DMS 273 (cell line): Measurements from ENCODE around the gene ZDHHC11.
"Not testable (repeated sequence)": the region's sequence is repeated elsewhere in the genome, so short reads cannot be mapped to it uniquely, and the experiment has no call there.

Source experiments
- DNase-seq: peaks from one replicate; lab custom pipeline; 2025; ENCODE audit not compliant: unreplicated experiment; lab: John Stamatoyannopoulos, UW

The ZDHHC11 gene

GRCh38 chr5:816176-816575, 34.6 kb downstream of the ZDHHC11 start:
- peak; percentile 73 for DNase-seq

GRCh38 chr5:815449-815848, 35.3 kb downstream of the ZDHHC11 start:
- DNase-seq = no peak

- not testable (repeated sequence) for DNase-seq
Measured at GRCh38 chr5:813575-813974, 37.2 kb downstream of the ZDHHC11 start.

GRCh38 chr5:811384-811783, 39.4 kb downstream of the ZDHHC11 start:
- DNase-seq = not testable (repeated sequence)

- DNase-seq = not testable (repeated sequence)
Measured at GRCh38 chr5:807719-808514, 42.9 kb downstream of the ZDHHC11 start.

GRCh38 chr5:801472-801871, 49.3 kb downstream of the ZDHHC11 start:
- DNase-seq = no peak

- not testable (repeated sequence) for DNase-seq
Measured at GRCh38 chr5:801055-801454, 49.7 kb downstream of the ZDHHC11 start.

- not testable (repeated sequence) for DNase-seq
Measured at GRCh38 chr5:798505-799138, 52.2 kb downstream of the ZDHHC11 start.

GRCh38 chr5:797986-798385, 52.8 kb downstream of the ZDHHC11 start:
- not testable (repeated sequence) for DNase-seq

- not testable (repeated sequence) for DNase-seq
Measured at GRCh38 chr5:795873-796272, 54.9 kb downstream of the ZDHHC11 start.

GRCh38 chr5:794948-795347, 55.8 kb downstream of the ZDHHC11 start:
- not testable (repeated sequence) for DNase-seq

- DNase-seq = not testable (repeated sequence)
Measured at GRCh38 chr5:788703-789102, 62.1 kb downstream of the ZDHHC11 start.

- DNase-seq = not testable (repeated sequence)
Measured at GRCh38 chr5:787857-788233, 62.9 kb downstream of the ZDHHC11 start.

- not testable (repeated sequence) for DNase-seq
Measured at GRCh38 chr5:787224-787856, 63.4 kb downstream of the ZDHHC11 start.

GRCh38 chr5:785181-785705, 65.5 kb downstream of the ZDHHC11 start:
- DNase-seq = peak; percentile 21

- DNase-seq = peak; percentile 91
Measured at GRCh38 chr5:784428-785177, 66.2 kb downstream of the ZDHHC11 start, which contains the start of gene ZDHHC11B. Gene ZDHHC11B (minus strand): TSS chr5:784729. CDS start chr5:766919, 17,810 bp downstream.

- peak; percentile 71 for DNase-seq
Measured at GRCh38 chr5:783881-784427, 66.8 kb downstream of the ZDHHC11 start.

GRCh38 chr5:783049-783802, 67.6 kb downstream of the ZDHHC11 start:
- DNase-seq = not testable (repeated sequence)

GRCh38 chr5:782356-782755, 68.4 kb downstream of the ZDHHC11 start:
- not testable (repeated sequence) for DNase-seq

GRCh38 chr5:780571-780970, 70.2 kb downstream of the ZDHHC11 start:
- not testable (repeated sequence) for DNase-seq
